Left lung (tissue), 10 donors: ENCODE data around the gene HAPLN1. TPM values are rescaled to one million over a fixed set of nuclear protein-coding genes. Genes with fewer than 3 reads are reported as not detected.

Source experiments
- ATAC-seq: fragments of 200-7000 bp; cut with Tn5 transposase; one replicate; pipeline ENCODE4 v1.9.1; 2020; ENCODE audit warnings: moderate library complexity
- DNase-seq, 4 donors: peaks; one replicate each; pipeline ENCODE4 v3.0.0-alpha.2; 2013 to 2020
- H3K27ac ChIP-seq, 2 donors: fragments of 200-600 bp; sonication (generic) in 1 of 2; one replicate each; pipeline versions ENCODE4 v1.5.0 to v1.8.0; 2020 to 2021
- H3K27me3 ChIP-seq, 2 donors: fragments of 200-600 bp; sonication (generic) in 1 of 2; one replicate each; pipeline versions ENCODE4 v1.5.0 to v1.8.0; 2020 to 2021
- H3K36me3 ChIP-seq, 2 donors: fragments of 200-600 bp; sonication (generic) in 1 of 2; one replicate each; pipeline versions ENCODE4 v1.5.0 to v1.8.0; 2020 to 2021
- H3K4me1 ChIP-seq, 2 donors: fragments of 200-600 bp; one replicate each; pipeline ENCODE4 v1.8.0; 2021
- H3K4me3 ChIP-seq, 2 donors: fragments of 200-600 bp; sonication (generic) in 1 of 2; one replicate each; pipeline versions ENCODE4 v1.5.0 to v1.8.0; 2020 to 2021; ENCODE audit warnings: mild to moderate bottlenecking in 1 of 2
- H3K9me3 ChIP-seq, 2 donors: fragments of 200-600 bp; sonication (generic) in 1 of 2; one replicate each; pipeline versions ENCODE4 v1.5.0 to v1.8.0; 2020 to 2021
- CTCF ChIP-seq, 2 donors: fragments of 200-600 bp; sonication (generic) in 1 of 2; IDR thresholded peaks; one replicate each; pipeline versions ENCODE4 v1.5.0 to v1.8.0; 2021; ENCODE audit warnings: antibody characterized with exemption in 2 of 2
- intact Hi-C, 2 donors: fragments of 100-400 bp; cut with DNase I; formaldehyde crosslinking; loops; one replicate each; pipeline versions ENCODE4 v1.11.2 to v1.14.2; 2022
- polyA plus RNA-seq, 6 donors: library from polyadenylated mRNA; unstranded; fragments of 120-200 nt; gene quantifications; one replicate each; pipeline ENCODE4 v1.2.1, GENCODE V29; 2013; ENCODE audit not compliant: insufficient read length in 6 of 6
- total RNA-seq, 2 donors: library from RNA; stranded (reverse); fragmentation: NEBNext Ultra II Directional; extraction: Animal tissue kit (Norgen Biotek cat#: 25700); gene quantifications; one replicate each; pipeline ENCODE4 v1.2.1, GENCODE V29; 2021
- donor health status: DM: no; HTN: yes; CAD: no.
- donor health status: DM: no; HTN: no; CAD: no.

HAPLN1 gene
- total and polyA plus RNA-seq, 8 donors = 0.05 to 3.7 (median 1.8) TPM

DNA sequence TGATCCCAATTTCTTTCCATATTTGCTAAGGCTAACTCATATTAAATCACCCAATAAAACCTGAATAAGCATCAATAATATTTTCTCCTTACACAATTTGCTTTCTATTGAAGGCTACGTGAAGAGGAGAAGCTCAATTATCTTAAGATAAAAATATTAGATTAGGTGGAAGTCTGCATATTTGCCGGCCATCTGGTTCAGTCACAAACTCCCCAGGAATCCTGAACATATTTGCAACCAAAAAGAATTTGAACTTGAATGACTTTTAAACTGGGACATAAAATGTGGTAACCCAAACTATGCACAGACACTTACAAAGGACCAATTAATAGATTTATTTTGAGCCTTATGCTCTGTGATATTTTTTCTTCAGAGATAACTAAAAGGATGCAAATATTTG, 92.3 kb downstream of the HAPLN1 start:
- no peak overlapping the region for H3K4me3 ChIP-seq
- TF ChIP-seq CTCF (IDR thresholded peaks at IDR 0.05) = no peak
- no peaks in the 10 kb centered on the region for H3K27me3 ChIP-seq
- no peak overlapping the region for H3K27ac ChIP-seq
- H3K4me1 ChIP-seq = no peaks in the 10 kb centered on the region
- no peaks in the 10 kb centered on the region for H3K36me3 ChIP-seq
- no peaks in the 10 kb centered on the region for H3K9me3 ChIP-seq
- ATAC-seq (no peak), DNase-seq (no peak)
- intact Hi-C loops = no loop called here

- no peaks in the 10 kb centered on the region for H3K4me1 ChIP-seq
- no peak overlapping the region for H3K27ac ChIP-seq
- no peak for DNase-seq
- intact Hi-C loops = no loop called here
- H3K27me3 ChIP-seq = no peaks in the 10 kb centered on the region
- ATAC-seq = no peak
- no peak for TF ChIP-seq CTCF (IDR thresholded peaks at IDR 0.05)
- no peak overlapping the region for H3K4me3 ChIP-seq
- peaks cover 0 to 22% of the 10 kb centered on the region in 2 donors for H3K9me3 ChIP-seq
- no peaks in the 10 kb centered on the region for H3K36me3 ChIP-seq
Observed at GRCh38 chr5:83614841-83615240, 105.8 kb downstream of the HAPLN1 start.

DNA sequence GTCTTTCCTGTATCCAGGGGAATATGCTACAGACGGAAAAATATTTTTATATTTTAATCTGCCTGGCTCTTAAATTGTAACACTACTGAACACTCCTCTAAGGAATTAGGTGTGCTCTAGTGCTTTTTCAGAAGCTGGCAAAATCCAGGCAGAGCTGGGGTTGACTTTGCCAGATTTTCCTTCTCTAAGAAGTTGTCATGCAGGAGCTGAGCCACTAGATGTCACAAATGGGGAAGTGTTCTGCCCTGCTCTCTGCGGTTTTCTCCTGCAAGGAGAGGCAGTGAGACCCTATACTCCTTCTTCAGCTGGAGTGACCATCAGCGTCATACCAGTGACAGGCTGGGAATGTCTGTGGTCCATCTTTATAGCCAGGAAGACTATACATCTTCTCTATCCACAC, 112.5 kb downstream of the HAPLN1 start:
- Histone ChIP-seq H3K27ac (no peak overlapping the region), H3K4me1 (no peaks in the 10 kb centered on the region), H3K36me3 (no peaks in the 10 kb centered on the region), H3K27me3 (no peaks in the 10 kb centered on the region), H3K9me3 (no peaks in the 10 kb centered on the region), H3K4me3 (no peak overlapping the region)
- intact Hi-C loops = no loop called here
- peak; percentile 25 to 39 for TF ChIP-seq CTCF (IDR thresholded peaks at IDR 0.05)
- ATAC-seq = peak; percentile 81
- peak in 2 of 4 donors; percentile 19 to 47 for DNase-seq

- no peak for ATAC-seq
- H3K36me3 ChIP-seq = no peaks in the 10 kb centered on the region
- intact Hi-C loops = no loop called here
- no peak for DNase-seq
- H3K4me1 ChIP-seq = no peaks in the 10 kb centered on the region
- H3K27ac ChIP-seq = no peak overlapping the region
- TF ChIP-seq CTCF (IDR thresholded peaks at IDR 0.05) = no peak
- no peaks in the 10 kb centered on the region for H3K9me3 ChIP-seq
- no peaks in the 10 kb centered on the region for H3K27me3 ChIP-seq
- H3K4me3 ChIP-seq = no peak overlapping the region
Observed at GRCh38 chr5:83595217-83595616, 125.4 kb downstream of the HAPLN1 start.

GRCh38 chr5:83590966-83591365, 129.7 kb downstream of the HAPLN1 start:
- Histone ChIP-seq H3K4me3 (no peak overlapping the region), H3K27me3 (no peaks in the 10 kb centered on the region), H3K27ac (no peak overlapping the region), H3K4me1 (no peaks in the 10 kb centered on the region), H3K9me3 (no peaks in the 10 kb centered on the region), H3K36me3 (no peaks in the 10 kb centered on the region)
- no peak for ATAC-seq
- intact Hi-C loops = no loop called here
- no peak for DNase-seq
- TF ChIP-seq CTCF (IDR thresholded peaks at IDR 0.05) = no peak
